GM18951 (cell line): ENCODE results near the gene ASCL5.

Experiments
- POLR2A ChIP-seq: IDR thresholded peaks from 4 replicates; pipeline ENCODE4 v1.6.1; 2011; ENCODE audit warnings: mild to moderate bottlenecking; ENCODE audit not compliant: insufficient read length, insufficient read depth; ENCODE audit errors: extremely low read depth
- in situ Hi-C: fragments of 300-500 bp; cut with MboI; formaldehyde crosslinking; loops from one replicate; pipeline ENCODE4 v1.12.0; 2022; ENCODE audit warnings: low sequenced_read_pairs, mixed read lengths, inconsistent platforms; ENCODE audit not compliant: unreplicated experiment

ASCL5 gene

DNA sequence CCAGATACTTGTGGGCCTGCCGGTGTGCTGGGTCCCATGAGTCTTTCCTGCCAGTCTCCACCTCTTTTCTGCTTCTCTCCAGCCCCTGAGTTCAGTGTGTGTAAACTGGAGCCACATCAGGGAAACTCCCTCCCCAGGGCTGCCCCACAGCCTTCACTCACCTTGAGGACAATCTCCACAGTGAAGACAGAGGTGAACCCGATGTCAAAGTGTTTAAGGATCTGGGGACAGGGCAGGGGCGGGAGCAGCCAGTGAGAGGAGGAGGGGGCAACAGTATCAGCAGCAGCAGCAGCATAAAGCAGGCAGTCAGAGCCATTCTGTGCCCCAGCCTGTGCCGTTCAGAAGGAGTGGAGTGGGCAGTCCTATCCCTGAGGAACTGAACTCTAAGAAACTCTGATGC is 58.0 kb downstream of the ASCL5 start:
- in situ Hi-C loops: no loop called here
- no peak for TF ChIP-seq POLR2A

DNA sequence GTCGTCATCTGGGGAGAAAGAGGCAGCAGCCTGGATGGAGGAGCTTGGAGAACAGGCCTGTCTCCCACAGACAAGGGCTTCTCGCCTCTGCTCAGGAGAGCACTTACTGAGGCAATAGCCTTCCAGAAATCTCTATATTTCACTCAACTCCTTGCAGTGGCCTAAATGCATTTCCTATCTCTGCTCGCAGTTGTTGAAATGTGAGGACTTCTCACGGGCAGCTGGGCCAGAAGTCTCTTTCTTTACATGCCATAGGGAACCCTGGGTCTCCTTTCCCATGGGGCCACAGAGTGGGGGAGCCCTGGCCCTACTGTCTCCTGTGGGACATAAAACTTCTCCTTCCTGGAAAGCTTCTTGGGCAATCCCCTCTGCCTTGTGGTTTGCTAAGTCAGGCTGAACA is 60.0 kb downstream of the ASCL5 start:
- in situ Hi-C loops: no loop called here
- no peak for TF ChIP-seq POLR2A

DNA sequence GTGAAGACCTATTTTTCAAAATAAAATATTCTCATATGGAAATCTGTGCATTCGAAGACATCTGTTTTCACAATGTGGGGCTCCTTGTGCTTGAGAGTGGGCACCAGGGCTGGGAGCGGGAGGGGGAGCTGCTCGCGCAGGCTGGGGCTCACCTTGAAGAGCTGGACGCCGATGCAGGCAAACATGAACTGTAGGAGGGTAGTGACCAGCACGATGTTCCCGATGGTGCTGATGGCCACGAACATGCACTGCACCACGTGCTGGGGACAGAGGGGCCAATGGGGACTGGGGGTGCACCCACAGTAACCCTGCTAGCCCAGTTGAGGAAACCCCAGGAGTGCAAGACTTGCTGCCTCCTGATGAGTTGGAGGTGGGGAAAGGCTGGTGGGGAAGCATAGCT is 61.3 kb downstream of the ASCL5 start:
- TF ChIP-seq POLR2A: no peak
- in situ Hi-C loops: no loop called here

DNA sequence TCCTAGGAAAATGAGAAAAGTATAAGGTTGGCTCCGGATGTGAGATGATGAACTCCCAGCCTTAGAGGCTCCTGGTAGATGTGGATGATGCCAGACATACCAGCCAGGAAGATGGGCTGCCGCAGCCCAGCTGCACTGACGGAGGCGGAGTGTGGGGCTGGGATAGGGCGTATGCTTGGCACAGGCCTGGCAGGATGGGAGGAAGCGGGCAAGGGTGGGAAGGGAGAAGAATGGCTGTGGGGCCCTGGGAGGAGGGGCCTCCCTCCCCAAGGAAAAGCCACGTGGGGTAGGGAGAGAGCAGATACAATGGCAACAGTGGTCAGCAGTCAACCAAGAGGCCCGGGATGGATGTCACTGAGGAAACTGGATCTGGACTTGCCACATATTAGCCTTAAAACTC is 62.2 kb downstream of the ASCL5 start:
- in situ Hi-C loops: no loop called here
- no peak for TF ChIP-seq POLR2A
